Heart left ventricle (tissue), 13 donors: Measurements from ENCODE around the gene CLIC6.

Source experiments
- CTCF ChIP-seq, 12 donors: fragments of 200-600 bp; sonication (generic) in 4 of 12; IDR thresholded peaks; one replicate each; pipeline versions ENCODE4 v1.5.0 to v1.8.0; 2018 to 2022; ENCODE audit warnings: antibody characterized with exemption in 12 of 12, mild to moderate bottlenecking in 5 of 12
- POLR2A ChIP-seq, 2 donors: fragments of 450-650 bp; IDR thresholded peaks; one replicate each; pipeline ENCODE4 v1.6.1; 2017; ENCODE audit warnings: antibody characterized with exemption in 2 of 2, mild to moderate bottlenecking in 2 of 2, moderate library complexity in 2 of 2
- donor health status: ischemic (EF 13 %, LVEDD 7.1; RV severe dilation, severe dysfunction).
- donor health status: DM: no; HTN: yes; CAD: no.
- donor health status: DM: no; HTN: no; CAD: no.
- donor health status: ischemic (EF 25% LVEDD 6.9; RV normal size, moderate dysfunction).
- donor health status: ischemic (EF 25% LVEDD 5.7; RV mildly dilated, moderate dysfunction).
- donor health status: ischemic (EF 35%, LVEDD 5.7; RV mildly dilated, moderate dysfunction).
- donor health status: nonischemic (EF 11% LVEDD 7.7; RV severe dilation, severe dysfunction).
- donor health status: DM: yes; HTN: yes; CAD: no.
- donor health status: PGD.
- donor health status: ischemic (EF 29% LVEDD 5.4; RV normal size, mild dysfunction).
- donor health status: nonischemic (EF 23%, LVEDD 6.1; RV moderate dilation, normal function).

- TF ChIP-seq CTCF (IDR thresholded peaks at IDR 0.05) (no peak), POLR2A (IDR thresholded peaks at IDR 0.05) (no peak)
Observed at GRCh38 chr21:34713621-34714020, 44.8 kb downstream of the CLIC6 start.
